Thyroid gland (tissue), 4 donors: Measurements from ENCODE around the gene HSPB2. TPM values are rescaled to one million over a fixed set of nuclear protein-coding genes. Genes with fewer than 3 reads are reported as not detected.
A peak's percentile ranks its signal among the peaks of the same experiment; 100 is the strongest.

Source experiments
- DNase-seq, 2 donors: peaks; one replicate each; pipeline ENCODE4 v3.0.0-alpha.2; 2019
- H3K27ac ChIP-seq, 3 donors: fragments of 200-600 bp; sonication (generic); 1 replicate in 2 of 3; 2 replicates in 1 of 3; pipeline ENCODE4 v1.5.1; 2016 to 2019; ENCODE audit warnings: mild to moderate bottlenecking in 1 of 3, moderate library complexity in 1 of 3
- H3K27me3 ChIP-seq: fragments of 200-600 bp; sonication (generic); one replicate; pipeline ENCODE4 v1.5.1; 2019
- H3K36me3 ChIP-seq, 2 donors: fragments of 200-600 bp; sonication (generic); one replicate each; pipeline ENCODE4 v1.5.1; 2016 to 2019
- H3K4me1 ChIP-seq, 2 donors: fragments of 200-600 bp; sonication (generic); one replicate each; pipeline ENCODE4 v1.5.1; 2017 to 2019
- H3K4me3 ChIP-seq, 3 donors: fragments of 200-600 bp; sonication (generic); replicated peaks in 1 of 3; 1 replicate in 2 of 3; 2 replicates in 1 of 3; pipeline ENCODE4 v1.5.1; 2016; ENCODE audit warnings: mild to moderate bottlenecking in 1 of 3
- H3K9me3 ChIP-seq: fragments of 200-600 bp; sonication (generic); one replicate; pipeline ENCODE4 v1.5.1; 2017
- CTCF ChIP-seq, 6 experiments: fragments of 200-600 bp in 3 of 6; fragments of 450-650 bp in 3 of 6; sonication (generic) in 3 of 6; IDR thresholded peaks; one replicate each; pipeline ENCODE4 v1.5.1; 2016 to 2019; ENCODE audit warnings: antibody characterized with exemption in 6 of 6, mild to moderate bottlenecking in 2 of 6, inconsistent platforms in 1 of 6, moderate library complexity in 1 of 6
- POLR2A ChIP-seq, 2 donors: fragments of 450-650 bp; IDR thresholded peaks; one replicate each; pipeline ENCODE4 v1.6.1; 2017; ENCODE audit warnings: antibody characterized with exemption in 2 of 2, mild to moderate bottlenecking in 2 of 2, moderate library complexity in 1 of 2
- WGBS, 2 donors: methylation state at CpG; one replicate each; pipeline ENCODE4 v1.1.5; 2017; 5-methylcytosine and 5-hydroxymethylcytosine counted together
- intact Hi-C: fragments of 100-400 bp; cut with DNase I; formaldehyde crosslinking; loops from one replicate; pipeline ENCODE4 v1.15.1; 2023
- total RNA-seq, 4 donors: library from RNA; depleted of rRNA; stranded (reverse); fragments of >200 nt; gene quantifications; one replicate each; pipeline ENCODE4 v1.2.3, GENCODE V29; 2016

The HSPB2 gene
- total RNA-seq: under 1 TPM in 1 of 4 donors, not detected in 3; 0.22 TPM

GRCh38 chr11:111912535-111912934 lies at the start of gene HSPB2:
Gene HSPB2 (plus strand): TSS chr11:111912734. CDS start chr11:111912830, 96 bp downstream.
- no peak for TF ChIP-seq CTCF (IDR thresholded peaks at IDR 0.05)
- no peak for TF ChIP-seq POLR2A (IDR thresholded peaks at IDR 0.05)
- no peaks in the 10 kb centered on the region for H3K27me3 ChIP-seq
- intact Hi-C loops: no loop called here
- peak in 1 of 2 donors; percentile 34 for DNase-seq
- peak within 1 kb of the TSS in 2 of 3 donors; percentile 32 to 45 for H3K4me3 ChIP-seq
- H3K36me3 ChIP-seq: peaks cover 0 to 7% of the 10 kb centered on the region in 2 donors
- WGBS, 2 donors: 15 to 16% methylated on average over 7 to 8 of the region's 26 CpGs
- no peaks in the 10 kb centered on the region for H3K9me3 ChIP-seq
- H3K4me1 ChIP-seq: peaks cover 59 to 63% of the 10 kb centered on the region in 2 donors
- peak within 1 kb of the TSS; percentile 98 to 100 (median 98) for H3K27ac ChIP-seq

GRCh38 chr11:111870113-111870512 lies 42.4 kb upstream of the HSPB2 start:
- DNase-seq: no peak
- H3K4me1 ChIP-seq: peaks cover 5% of the 10 kb centered on the region in 2 donors
- TF ChIP-seq POLR2A (IDR thresholded peaks at IDR 0.05) (no peak), CTCF (IDR thresholded peaks at IDR 0.05) (no peak)
- no peaks in the 10 kb centered on the region for H3K27me3 ChIP-seq
- WGBS, 2 donors: 93 to 100% methylated on average over 1 of the region's 1 CpG
- peaks cover 17% of the 10 kb centered on the region in 2 donors for H3K36me3 ChIP-seq
- no peak overlapping the region for H3K27ac ChIP-seq
- no peak overlapping the region for H3K4me3 ChIP-seq
- H3K9me3 ChIP-seq: no peaks in the 10 kb centered on the region
- intact Hi-C loops: no loop called here

- Histone ChIP-seq H3K27ac (peak overlapping the region in 2 of 3 donors; percentile 89 to 97), H3K9me3 (no peaks in the 10 kb centered on the region), H3K36me3 (peaks cover 17% of the 10 kb centered on the region in 2 donors), H3K27me3 (no peaks in the 10 kb centered on the region), H3K4me3 (peak overlapping the region; percentile 66 to 96 (median 95)), H3K4me1 (peaks cover 5% of the 10 kb centered on the region in 2 donors)
- intact Hi-C loops: no loop called here
- no peak for DNase-seq
- TF ChIP-seq CTCF (IDR thresholded peaks at IDR 0.05) (no peak), POLR2A (IDR thresholded peaks at IDR 0.05) (no peak)
Observed at GRCh38 chr11:111870522-111870885, 42.0 kb upstream of the HSPB2 start.

- peaks cover 17% of the 10 kb centered on the region in 2 donors for H3K36me3 ChIP-seq
- H3K9me3 ChIP-seq: no peaks in the 10 kb centered on the region
- intact Hi-C loops: no loop called here
- TF ChIP-seq POLR2A (IDR thresholded peaks at IDR 0.05): peak in 1 of 2 donors; percentile 62
- peak in 4 of 6 experiments; percentile 5 to 28 (median 8) for TF ChIP-seq CTCF (IDR thresholded peaks at IDR 0.05)
- H3K27me3 ChIP-seq: no peaks in the 10 kb centered on the region
- H3K4me1 ChIP-seq: peaks cover 5% of the 10 kb centered on the region in 2 donors
- peak within 1 kb of the TSS; percentile 66 to 96 (median 95) for H3K4me3 ChIP-seq
- H3K27ac ChIP-seq: peak within 1 kb of the TSS; percentile 82 to 97 (median 89)
- peak; percentile 77 to 82 for DNase-seq
- 0% methylated on average over 22 to 27 of the region's 51 CpGs for WGBS, 2 donors
Observed at GRCh38 chr11:111870886-111871692, 41.4 kb upstream of the HSPB2 start, which contains the start of gene ALG9. Gene ALG9 (minus strand): TSS chr11:111871581. CDS start chr11:111871482, 99 bp downstream.

- Histone ChIP-seq H3K4me1 (peaks cover 5% of the 10 kb centered on the region in 2 donors), H3K27ac (peak overlapping the region; percentile 82 to 97 (median 89)), H3K4me3 (peak overlapping the region; percentile 66 to 96 (median 95)), H3K9me3 (no peaks in the 10 kb centered on the region), H3K27me3 (no peaks in the 10 kb centered on the region), H3K36me3 (peaks cover 17 to 19% of the 10 kb centered on the region in 2 donors)
- no peak for DNase-seq
- WGBS, 2 donors: 53 to 61% methylated on average over 5 of the region's 5 CpGs
- intact Hi-C loops: no loop called here
- no peak for TF ChIP-seq CTCF (IDR thresholded peaks at IDR 0.05)
- no peak for TF ChIP-seq POLR2A (IDR thresholded peaks at IDR 0.05)
Observed at GRCh38 chr11:111871693-111872161, 40.8 kb upstream of the HSPB2 start.
